HG02840 (cell line): ENCODE measurements around the gene GRN.
A peak's percentile ranks its signal among the peaks of the same experiment; 100 is the strongest.
"Not testable (repeated sequence)": the region's sequence is repeated elsewhere in the genome, so short reads cannot be mapped to it uniquely, and the experiment has no call there.

ENCODE experiments used
- ATAC-seq: cut with Tn5 transposase; IDR thresholded peaks from one replicate; pipeline ENCODE4 v1.9.1; 2021; ENCODE audit warnings: mild to moderate bottlenecking, moderate library complexity, moderate number of reproducible peaks; ENCODE audit not compliant: unreplicated experiment, low FRiP score

GRN gene

DNA sequence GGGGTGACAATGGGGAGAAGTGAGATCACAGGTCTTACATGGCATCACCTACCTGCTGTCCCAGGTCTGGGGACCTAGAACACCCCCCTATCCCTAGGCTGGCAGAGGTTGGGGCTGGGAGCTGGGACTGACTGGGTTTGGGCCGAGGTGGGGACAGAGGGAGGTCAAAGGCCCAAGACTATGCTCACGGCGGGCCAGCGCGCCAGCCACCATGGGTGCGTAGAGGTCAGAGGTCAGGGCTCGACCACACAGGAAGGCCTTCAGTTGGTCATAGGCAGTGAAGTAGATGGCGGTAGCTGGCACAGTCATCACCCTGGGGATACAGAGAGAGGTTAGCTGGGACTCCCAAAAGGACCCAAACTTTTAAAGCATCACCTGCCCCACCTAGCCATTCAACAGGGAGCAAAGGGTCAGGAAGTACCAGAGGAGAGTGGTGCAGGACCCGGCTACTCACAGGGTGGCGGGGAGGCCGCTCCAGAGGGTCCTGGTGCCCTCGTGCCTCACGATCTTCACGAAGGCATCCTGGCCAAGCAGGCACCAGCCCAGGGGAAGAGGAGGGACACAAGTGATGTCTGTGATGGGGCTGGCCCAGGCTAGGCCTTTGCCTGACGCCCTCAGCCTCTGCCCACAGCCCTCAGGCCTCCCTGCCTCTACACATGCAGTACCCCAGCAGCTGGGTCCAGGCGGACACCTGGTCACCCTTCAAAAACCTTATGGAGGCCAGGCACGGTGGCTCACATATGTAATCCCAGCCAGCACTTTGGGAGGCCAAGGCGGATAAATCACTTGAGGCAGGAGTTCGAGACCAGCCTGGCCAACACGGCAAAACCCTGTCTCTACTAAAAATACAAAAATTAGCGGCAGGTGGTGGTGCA, 23.6 kb upstream of the GRN start:
- no peak for ATAC-seq

DNA sequence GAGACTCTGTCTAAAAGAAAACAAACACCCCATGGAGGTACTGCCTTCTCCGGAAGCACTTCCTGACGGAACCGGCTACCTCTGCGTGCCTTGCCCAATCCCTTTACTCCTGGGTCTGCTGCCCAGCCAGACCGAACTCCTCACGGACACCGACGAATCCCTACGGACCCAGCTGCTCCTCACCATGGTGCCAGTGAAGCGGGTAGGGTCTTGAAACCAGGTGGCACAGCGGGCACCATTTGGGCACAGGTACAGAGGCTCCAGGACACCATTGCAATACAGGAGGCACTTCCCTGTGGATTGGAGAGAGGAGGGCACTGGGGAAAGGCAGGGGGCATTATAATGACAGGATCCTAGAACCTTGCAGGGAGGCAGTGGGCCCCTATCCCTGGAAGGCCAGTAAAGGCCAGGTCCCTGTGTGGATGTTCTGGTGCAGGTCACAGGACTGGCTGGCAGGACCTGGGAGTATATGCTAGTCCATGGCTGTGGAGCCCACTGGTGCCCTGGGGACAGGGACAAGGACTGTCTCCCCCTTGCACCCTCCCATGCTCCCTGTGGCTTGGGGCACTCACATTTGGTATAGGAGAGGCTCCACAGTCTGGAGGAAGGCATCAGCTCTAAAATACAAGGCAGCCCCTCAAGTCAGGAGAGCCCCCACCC, 22.7 kb upstream of the GRN start:
- ATAC-seq: no peak

DNA sequence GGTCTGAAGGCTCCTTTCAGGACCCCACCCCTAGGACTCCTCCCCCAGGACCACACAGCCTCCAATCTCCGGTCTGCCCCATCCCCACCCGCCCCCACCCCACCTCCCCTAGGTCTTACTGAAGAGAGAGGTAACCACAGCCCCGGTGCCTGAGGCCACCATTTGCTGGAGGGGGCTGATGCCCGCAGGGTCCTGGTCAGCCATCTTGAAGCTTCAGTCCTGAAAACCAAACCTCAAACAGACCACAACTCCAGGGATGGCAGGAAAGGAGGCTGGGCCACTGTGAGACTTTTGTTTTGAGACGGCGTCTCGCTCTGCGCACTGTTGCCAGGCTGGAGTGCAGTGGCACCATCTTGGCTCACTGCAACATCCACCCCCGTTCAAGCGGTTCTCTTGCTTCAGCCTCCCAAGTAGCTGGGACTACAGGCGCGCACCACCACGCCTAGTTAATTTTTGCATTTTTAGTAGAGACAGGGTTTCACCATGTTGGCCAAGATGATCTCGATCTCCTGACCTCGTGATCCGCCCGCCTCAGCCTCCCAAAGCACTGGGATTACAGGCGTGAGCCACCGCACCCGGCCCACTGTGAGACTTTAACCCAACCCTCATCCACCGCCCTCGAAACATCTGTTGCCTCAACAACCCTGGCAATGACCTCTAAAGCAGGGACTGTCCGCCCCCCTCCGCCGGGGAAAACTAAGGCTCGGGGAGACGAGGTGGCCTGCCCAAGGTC, 21.6 kb upstream of the GRN start:
- no peak for ATAC-seq

DNA sequence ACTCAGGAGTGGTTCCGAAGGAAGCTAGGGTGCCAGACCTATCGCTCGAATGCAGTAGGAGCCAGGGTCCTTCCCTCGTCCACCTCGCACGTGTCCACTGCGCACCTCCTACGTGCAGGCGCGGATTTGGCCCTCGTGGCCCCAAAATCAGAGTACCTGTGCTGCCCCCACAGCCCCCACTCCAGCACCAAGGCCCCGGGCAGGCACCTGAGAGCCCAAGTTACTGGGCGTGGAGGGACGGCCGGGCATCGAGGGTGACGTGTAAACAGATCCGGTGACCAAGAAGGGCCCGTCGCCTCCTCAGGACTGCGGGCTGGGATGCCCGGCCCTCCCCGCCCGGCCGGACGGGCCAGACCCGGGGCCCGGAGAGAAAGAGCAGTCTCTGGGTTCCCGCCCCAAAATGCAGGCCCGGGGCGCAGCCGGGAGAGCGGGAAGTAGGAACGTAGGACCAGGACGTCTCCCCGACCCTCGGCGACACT, 21.0 kb upstream of the GRN start:
- peak; percentile 4 for ATAC-seq

DNA sequence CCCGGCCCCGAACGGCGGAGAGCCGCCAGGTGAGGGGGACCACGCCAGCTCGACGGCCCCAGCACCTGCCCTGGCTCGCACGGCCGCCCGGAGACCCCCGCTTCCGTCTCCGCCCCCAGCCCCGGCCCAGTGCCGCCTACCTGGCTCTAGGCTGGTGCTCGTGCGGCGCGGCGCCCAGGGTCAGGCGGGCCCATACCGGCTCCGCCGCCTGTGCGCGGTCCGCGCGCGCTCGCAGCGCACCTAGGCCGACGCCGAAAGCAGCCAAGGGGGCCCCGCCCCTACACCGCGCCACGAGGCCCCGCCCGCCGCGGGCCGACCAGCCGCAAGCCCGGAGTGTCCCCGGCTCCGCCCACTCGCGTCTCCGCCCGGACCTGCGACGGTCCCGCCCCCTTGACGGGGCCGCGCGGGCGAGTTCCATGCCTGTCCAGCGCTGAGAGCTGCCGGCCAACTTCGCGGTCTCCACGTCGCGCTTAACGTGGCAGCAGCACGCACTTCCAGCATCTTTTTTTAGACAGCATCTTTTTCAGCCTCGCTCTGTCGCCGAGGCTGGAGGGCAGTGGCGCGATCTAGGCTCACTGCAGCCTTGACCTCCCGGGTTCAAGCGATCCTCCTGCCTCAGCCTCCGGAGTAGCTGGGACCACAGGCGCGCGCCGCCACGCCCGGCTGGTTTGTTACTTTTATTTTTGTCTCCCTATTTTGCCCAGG, 20.4 kb upstream of the GRN start, which contains the start of gene SLC25A39:
TSS of gene SLC25A39 (minus strand) at position 253 of the 705 bp plus-strand sequence. CDS start 1,261 bp downstream, outside the sequence.
- ATAC-seq: peak; percentile 62

DNA sequence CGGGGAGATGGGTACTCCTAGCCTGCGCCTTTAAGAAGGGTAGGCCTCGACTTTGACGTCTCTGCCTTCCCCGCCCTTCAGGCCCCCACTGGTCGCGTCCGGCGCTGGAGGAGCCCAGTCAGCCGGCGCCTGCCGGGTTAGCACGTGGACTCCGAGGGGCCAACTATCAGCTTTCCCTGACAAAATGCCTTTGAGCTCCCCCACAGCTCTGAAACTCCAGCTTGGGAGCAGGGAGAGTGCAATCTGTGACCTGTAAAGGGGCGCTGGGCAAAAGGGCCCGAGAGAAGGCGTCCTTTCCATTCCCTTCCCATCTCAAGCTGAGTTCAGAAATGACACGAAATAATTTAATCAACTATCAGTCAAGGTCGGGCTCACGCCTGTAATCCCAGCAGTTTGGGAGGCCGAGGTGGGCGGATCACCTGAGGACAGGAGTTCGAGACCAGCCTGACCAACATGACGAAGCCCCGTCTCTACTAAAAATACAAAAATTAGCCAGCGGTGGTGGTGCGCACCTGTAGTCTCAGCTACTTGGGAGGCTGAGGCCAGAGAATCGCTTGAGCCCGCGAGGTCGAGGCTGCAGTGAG, 18.1 kb upstream of the GRN start:
- no peak for ATAC-seq

DNA sequence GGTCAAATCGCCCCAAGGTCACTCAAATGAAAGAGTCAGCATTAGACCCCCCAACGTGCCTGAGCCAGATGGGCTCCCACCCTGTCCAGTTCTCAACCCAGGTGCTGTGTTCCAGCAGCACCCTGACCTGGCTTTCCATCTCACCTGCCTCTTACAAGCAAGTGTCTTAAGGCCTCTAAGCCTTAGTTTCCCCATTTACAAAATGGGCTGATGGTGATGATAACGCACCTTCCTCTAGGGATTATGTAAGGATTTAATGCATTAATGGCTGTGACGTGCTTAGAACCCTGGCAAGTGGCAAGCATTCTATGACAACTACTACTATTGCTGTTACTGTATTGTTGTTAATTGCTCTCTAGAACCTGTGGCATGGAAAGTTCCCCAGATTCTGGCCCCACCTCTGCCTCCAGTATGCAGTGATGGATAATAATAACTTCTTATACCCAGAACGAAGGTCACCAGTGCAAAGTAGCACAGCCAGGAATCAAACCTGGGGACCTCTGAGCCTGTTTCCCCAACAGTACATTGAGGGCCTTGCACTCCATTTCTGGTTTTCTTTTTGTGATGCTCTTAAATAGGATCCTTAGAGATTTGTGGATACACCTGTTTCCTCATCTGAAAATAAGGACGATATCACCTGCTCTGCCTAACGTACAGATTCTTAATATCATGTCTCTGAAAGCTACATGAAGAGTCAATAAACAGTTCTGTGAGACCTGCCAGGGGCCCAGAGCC, 17.2 kb upstream of the GRN start:
- ATAC-seq: no peak

DNA sequence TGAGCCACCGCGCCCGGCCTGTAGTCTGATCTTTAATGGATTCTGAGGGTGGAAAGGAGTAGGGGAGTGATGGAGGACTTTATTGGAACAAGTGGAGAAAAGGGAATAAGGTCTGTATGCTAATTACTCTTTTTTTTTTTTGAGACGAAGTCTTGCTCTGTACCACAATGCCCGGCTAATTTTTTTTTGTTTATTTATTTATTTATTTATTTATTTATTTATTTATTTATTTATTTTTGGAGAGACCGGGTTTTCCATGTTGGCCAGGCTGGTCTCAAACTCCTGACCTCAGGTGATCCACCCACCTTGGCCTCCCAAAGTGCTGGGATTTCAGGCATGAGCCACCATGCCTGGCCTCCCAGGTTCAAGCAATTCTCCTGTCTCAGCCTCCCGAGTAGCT, 15.6 kb upstream of the GRN start:
- not testable (repeated sequence) for ATAC-seq

DNA sequence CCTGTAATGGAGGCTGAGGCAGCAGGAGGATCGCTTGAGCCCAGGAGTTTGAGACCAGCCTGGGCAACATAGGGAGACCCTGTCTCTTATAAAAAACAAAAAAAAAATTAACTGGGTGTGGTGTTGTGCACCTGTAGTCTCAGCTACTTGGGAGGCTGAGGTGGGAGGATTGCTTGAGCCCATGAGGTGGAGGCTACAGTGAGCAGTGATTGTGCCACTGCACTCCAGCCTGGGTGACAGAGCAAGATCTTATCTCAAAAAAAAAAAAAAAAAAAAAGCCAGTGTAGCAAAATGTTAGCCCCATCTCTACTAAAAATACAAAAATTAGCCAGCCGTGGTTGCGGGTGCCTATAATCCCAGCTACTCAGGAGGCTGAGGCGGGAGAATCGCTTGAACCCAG, 14.8 kb upstream of the GRN start:
- ATAC-seq: not testable (repeated sequence)

DNA sequence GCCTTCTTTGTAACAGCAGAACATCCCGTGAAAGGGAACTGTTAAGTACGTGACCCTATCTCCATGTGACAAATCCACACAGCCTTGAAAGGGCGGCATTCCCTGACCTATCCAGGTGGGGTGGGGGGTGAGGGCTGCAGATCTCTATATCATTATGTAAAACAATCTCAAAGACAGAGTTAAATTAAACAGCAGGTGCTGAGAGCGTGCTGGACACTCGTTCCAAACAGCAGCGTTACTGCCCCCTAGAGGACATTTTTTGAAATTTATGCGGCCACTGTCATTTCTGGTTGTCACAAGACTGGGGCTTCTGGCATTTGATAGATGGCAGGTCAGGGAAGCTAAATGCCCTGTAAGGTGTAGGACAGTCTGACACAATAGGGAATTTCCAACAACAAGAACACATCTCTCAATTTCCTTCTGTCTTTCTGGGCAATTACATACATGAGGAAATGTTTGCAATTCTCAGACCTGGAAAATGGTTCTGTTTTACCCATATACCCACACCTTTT, 13.8 kb upstream of the GRN start:
- ATAC-seq: no peak

DNA sequence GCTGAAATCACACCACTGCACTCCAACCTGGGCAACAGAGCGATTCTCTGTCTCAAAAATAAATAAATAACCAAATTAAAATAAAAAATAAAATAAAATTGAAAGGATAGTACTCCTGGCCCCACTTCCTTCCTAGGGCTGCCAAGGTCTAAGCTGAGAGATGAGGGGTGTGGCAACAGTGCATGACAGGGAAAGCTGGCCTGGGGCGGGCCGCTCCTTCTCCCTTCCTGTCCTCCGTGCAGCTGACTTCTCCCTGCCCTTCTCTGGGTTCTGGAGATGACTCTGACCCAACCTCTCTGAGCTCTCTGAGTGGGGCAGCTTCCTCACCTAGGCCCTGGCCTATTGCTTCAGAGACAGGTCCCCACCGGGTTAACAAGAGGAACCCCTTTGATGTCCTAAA, 11.7 kb upstream of the GRN start:
- ATAC-seq: no peak

DNA sequence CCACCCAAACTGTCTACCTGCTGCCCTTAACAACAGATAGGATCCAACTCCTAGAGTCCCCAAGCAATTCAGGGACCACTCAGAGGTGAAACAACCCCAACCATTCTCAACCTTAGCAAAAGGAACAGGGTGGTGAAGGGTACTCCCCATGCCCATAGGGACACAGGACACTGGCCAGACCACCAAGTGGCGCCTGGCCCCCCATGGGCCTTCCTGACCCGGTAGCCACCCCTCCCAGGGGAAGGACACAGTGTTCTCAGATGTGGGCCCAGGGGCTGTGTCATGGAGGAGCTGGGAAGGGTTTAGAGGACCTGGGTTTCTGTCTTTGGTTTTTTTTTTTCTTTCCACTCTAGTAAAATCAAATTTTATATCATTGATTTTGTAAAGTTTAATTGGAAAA, 10.8 kb upstream of the GRN start:
- ATAC-seq: no peak

DNA sequence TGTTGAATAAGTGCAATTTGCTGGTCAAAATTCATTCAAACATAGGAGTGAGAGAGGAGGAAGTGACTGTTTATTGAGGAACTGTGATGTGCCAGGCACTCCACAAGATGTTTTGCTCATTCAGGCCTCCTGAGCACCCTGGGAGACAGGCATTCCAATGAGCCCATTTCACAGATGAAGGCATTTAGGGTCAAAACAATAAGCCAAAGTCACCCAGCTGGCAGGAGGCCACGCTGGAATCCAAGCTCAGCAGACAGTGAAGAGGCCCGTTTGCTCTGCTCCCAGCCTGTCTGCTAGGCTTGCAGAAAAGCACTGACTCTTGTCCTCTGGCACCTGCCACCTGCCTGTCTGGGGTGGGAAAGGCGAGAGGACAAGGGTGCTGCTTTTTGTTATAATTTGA, 10.4 kb upstream of the GRN start:
- no peak for ATAC-seq

DNA sequence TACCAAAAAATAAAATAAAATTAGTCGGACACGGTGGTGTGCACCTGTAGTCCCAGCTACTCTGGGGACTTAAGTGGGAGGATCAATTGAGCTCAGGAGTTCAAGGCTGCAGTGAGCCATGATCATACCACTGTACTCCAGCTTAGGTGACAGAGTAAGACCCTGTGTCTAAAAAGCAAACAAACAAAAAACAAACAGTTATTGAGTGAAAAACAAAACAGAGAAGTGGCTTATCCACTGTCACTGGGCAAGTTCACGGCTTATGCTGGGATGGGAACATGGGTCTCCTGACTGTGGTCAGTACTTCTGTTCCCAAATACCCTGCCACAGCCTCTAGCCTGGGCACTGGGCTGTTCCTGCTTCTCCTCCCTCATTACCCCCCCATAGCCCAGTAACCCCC, 9.5 kb upstream of the GRN start:
- no peak for ATAC-seq

DNA sequence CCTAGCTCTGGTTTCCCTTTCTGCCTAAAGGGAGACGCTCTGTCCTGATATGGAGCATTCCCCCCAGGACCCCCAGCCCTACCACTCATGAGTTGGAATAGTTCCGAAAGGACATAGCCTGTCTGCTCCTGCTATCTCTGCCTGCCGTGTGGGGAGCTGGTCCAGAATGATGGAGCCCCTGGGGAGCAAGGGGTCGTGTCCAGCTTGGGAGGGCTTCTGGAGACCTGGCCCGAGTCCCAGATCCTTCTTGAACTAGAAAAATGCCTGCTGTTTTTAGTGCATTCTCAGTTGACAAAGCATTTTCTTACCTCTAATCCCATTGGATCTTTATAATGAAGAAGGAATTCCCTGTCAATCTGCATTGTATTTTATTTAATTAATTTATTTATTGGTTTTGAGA, 9.1 kb upstream of the GRN start:
- ATAC-seq: no peak

DNA sequence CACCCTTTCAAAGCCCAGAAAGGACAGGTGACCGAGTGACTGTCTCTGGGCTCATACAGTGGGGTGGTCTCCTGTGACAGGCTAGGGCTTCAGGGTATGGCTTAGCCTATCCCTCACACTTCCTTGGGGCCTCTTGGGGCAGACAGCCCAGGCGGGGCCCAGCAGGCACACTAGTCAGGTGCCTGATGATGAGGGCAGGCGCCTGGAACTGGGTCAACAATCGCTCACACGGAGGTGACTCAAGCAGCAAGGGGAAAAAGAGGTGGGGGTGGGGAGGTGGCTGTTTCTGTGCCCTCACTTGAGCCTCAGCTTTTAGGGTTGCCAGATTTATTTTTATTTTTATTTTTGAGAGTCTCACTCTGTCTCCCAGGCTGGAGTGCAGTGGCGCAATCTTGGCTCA, 6.4 kb upstream of the GRN start:
- ATAC-seq: no peak

DNA sequence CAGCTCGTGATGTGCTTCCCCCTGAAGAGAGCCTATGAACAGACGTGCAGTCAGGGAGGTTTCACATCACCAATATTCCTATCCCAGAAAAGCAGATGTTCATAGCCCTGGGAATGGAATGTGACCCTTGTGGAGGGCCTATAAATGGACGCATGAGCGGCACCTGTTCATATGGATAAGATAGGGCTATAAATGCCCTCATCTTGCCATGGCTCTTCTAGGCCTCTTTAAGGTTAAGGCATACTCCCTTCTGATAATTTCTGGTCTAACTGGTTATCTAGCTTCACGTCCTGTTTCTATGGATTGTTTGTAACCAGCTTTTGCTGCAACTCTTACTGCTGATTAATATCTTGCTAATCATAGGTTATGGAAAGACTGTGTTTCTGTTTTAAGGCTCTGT, 4.5 kb upstream of the GRN start:
- ATAC-seq: not testable (repeated sequence)

DNA sequence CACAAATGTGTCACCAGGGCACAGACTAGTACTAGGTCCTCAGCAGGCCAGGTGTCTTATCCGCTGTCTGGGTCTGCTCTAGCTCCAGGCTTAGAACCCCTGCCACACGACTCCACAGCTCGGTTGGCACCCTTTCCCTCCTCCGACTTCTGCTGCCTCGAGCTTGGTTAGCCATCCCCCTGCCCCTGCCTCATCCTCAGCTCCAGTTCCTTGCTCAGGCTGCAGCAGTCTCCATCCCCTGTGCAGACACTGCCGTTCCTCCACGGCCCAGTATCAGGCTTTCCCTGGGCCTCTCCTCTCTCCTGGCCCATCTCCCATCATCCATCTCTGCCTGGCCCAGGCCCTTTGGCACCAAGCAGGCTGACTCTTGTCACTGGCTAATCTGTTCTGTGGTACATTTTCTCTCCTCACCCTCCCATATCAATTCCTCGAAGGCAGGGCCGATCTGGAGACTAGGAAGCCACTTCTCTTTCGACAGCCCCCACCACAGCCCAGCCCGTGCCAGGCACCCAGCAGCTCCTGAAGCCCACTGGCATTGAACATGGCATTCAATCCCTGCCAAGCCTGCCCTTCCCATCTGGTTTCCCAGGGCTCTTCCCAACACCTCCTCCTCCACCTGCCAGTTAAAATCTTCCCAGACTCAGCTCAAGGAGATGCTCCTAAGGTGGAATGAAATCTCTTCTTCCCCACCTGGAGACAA, 1.4 kb upstream of the GRN start:
- ATAC-seq: no peak
